ENCODE data around the gene SIAH3.

Gene SIAH3

GRCh38 chr13:45865414-45865813, 13.9 kb upstream of the SIAH3 start:
- Histone ChIP-seq H3K4me3 (ENCODE audit: low read length) (no peak overlapping the region), H3K4me2 (ENCODE audit: low read length) (no peak overlapping the region), H3F3A (ENCODE audit: control insufficient read depth, insufficient read depth) (no peaks in the 10 kb centered on the region), H3K27ac (ENCODE audit: low read depth, low read length) (no peak overlapping the region), H3K9me3 (ENCODE audit: control insufficient read depth, insufficient read depth, low read length) (no peaks in the 10 kb centered on the region), H3K9me2 (replicated peaks; ENCODE audit: control insufficient read depth, low read length) (no peaks in the 10 kb centered on the region), H3K27me3 (ENCODE audit: control insufficient read depth, low read length) (no peaks in the 10 kb centered on the region; the same call in 1 of the 2 replicates), H3K4me1 (ENCODE audit: control insufficient read depth, low read length) (no peaks in the 10 kb centered on the region), H3K36me3 (ENCODE audit: control insufficient read depth, low read length) (no peaks in the 10 kb centered on the region), H4K20me1 (ENCODE audit: control insufficient read depth, insufficient read depth, low read depth, low read length) (no peaks in the 10 kb centered on the region), H3K79me2 (ENCODE audit: control insufficient read depth, low read length) (no peaks in the 10 kb centered on the region)
- TF ChIP-seq EZH2phosphoT487 (IDR thresholded peaks at IDR 0.05; ENCODE audit: borderline replicate concordance, low read length) (no peak), CTCF (IDR thresholded peaks at IDR 0.05; ENCODE audit: low read depth, low read length, poor library complexity, severe bottlenecking) (no peak)

- no peaks in the 10 kb centered on the region for H3K9me3 ChIP-seq (ENCODE audit: control insufficient read depth, insufficient read depth, low read length)
- no peaks in the 10 kb centered on the region for H3K4me1 ChIP-seq (ENCODE audit: control insufficient read depth, low read length)
- H3K27me3 ChIP-seq (ENCODE audit: control insufficient read depth, low read length) = peaks cover 4% of the 10 kb centered on the region; the same call in 1 of the 2 replicates
- no peak overlapping the region for H3K4me2 ChIP-seq (ENCODE audit: low read length)
- no peaks in the 10 kb centered on the region for H3F3A ChIP-seq (ENCODE audit: control insufficient read depth, insufficient read depth)
- no peaks in the 10 kb centered on the region for H4K20me1 ChIP-seq (ENCODE audit: control insufficient read depth, insufficient read depth, low read depth, low read length)
- H3K9me2 ChIP-seq (replicated peaks; ENCODE audit: control insufficient read depth, low read length) = no peaks in the 10 kb centered on the region
- TF ChIP-seq CTCF (IDR thresholded peaks at IDR 0.05; ENCODE audit: low read depth, low read length, poor library complexity, severe bottlenecking) = no peak
- TF ChIP-seq EZH2phosphoT487 (IDR thresholded peaks at IDR 0.05; ENCODE audit: borderline replicate concordance, low read length) = no peak
- H3K79me2 ChIP-seq (ENCODE audit: control insufficient read depth, low read length) = no peaks in the 10 kb centered on the region
- no peaks in the 10 kb centered on the region for H3K36me3 ChIP-seq (ENCODE audit: control insufficient read depth, low read length)
- H3K4me3 ChIP-seq (ENCODE audit: low read length) = no peak overlapping the region
- H3K27ac ChIP-seq (ENCODE audit: low read depth, low read length) = no peak overlapping the region
Observed at GRCh38 chr13:45863709-45864590, 12.4 kb upstream of the SIAH3 start.

- Histone ChIP-seq H3K9me3 (ENCODE audit: control insufficient read depth, insufficient read depth, low read length) (no peaks in the 10 kb centered on the region), H3K36me3 (ENCODE audit: control insufficient read depth, low read length) (no peaks in the 10 kb centered on the region), H3K4me1 (ENCODE audit: control insufficient read depth, low read length) (no peaks in the 10 kb centered on the region), H3K4me3 (ENCODE audit: low read length) (no peak overlapping the region), H3K9me2 (replicated peaks; ENCODE audit: control insufficient read depth, low read length) (no peaks in the 10 kb centered on the region), H3F3A (ENCODE audit: control insufficient read depth, insufficient read depth) (no peaks in the 10 kb centered on the region), H4K20me1 (ENCODE audit: control insufficient read depth, insufficient read depth, low read depth, low read length) (no peaks in the 10 kb centered on the region), H3K27ac (ENCODE audit: low read depth, low read length) (no peak overlapping the region), H3K27me3 (ENCODE audit: control insufficient read depth, low read length) (peaks cover 8% of the 10 kb centered on the region; the same call in 1 of the 2 replicates), H3K79me2 (ENCODE audit: control insufficient read depth, low read length) (no peaks in the 10 kb centered on the region), H3K4me2 (ENCODE audit: low read length) (no peak overlapping the region)
- TF ChIP-seq CTCF (IDR thresholded peaks at IDR 0.05; ENCODE audit: low read depth, low read length, poor library complexity, severe bottlenecking) = no peak
- no peak for TF ChIP-seq EZH2phosphoT487 (IDR thresholded peaks at IDR 0.05; ENCODE audit: borderline replicate concordance, low read length)
Observed at GRCh38 chr13:45861322-45861721, 9.8 kb upstream of the SIAH3 start.
